Mesothelial cell of epicardium (in vitro differentiated cells): ENCODE measurements around the gene RBPJL. TPM values are rescaled to one million over a fixed set of nuclear protein-coding genes. Genes with fewer than 3 reads are reported as not detected.
A peak's percentile ranks its signal among the peaks of the same experiment; 100 is the strongest.

Source experiments
- DNase-seq, 2 experiments: peaks; one replicate each; pipeline ENCODE4 v3.0.0; 2021; ENCODE audit warnings: low spot score in 2 of 2; ENCODE audit not compliant: unreplicated experiment in 2 of 2
- H3K27ac Mint-ChIP-seq: 2 replicates; pipeline ENCODE4 v1.8.0; 2021; ENCODE audit warnings: mixed read lengths
- H3K27me3 Mint-ChIP-seq: 2 replicates; pipeline ENCODE4 v1.8.0; 2021; ENCODE audit warnings: low read depth, mixed read lengths
- H3K36me3 Mint-ChIP-seq: 2 replicates; pipeline ENCODE4 v1.8.0; 2021; ENCODE audit warnings: mixed read lengths
- H3K4me1 Mint-ChIP-seq: 2 replicates; pipeline ENCODE4 v1.8.0; 2021; ENCODE audit warnings: mixed read lengths
- H3K4me3 Mint-ChIP-seq: 2 replicates; pipeline ENCODE4 v1.8.0; 2021; ENCODE audit warnings: mild to moderate bottlenecking, moderate library complexity, mixed read lengths
- H3K9me3 Mint-ChIP-seq: 2 replicates; pipeline ENCODE4 v1.8.0; 2021; ENCODE audit warnings: mixed read lengths
- total RNA-seq: library from RNA; stranded (reverse); gene quantifications from 3 replicates; pipeline ENCODE4 v1.2.1, GENCODE V29; 2021
- TF ChIP-seq, protein P1 (sequence below): fragments of 200-600 bp; sonication (generic); IDR thresholded peaks from one replicate; pipeline ENCODE4 v1.5.0; 2021; ENCODE audit warnings: antibody characterized with exemption; ENCODE audit not compliant: unreplicated experiment

The RBPJL gene
- total RNA-seq, 1 donor from 2014 or later, result not detected

DNA sequence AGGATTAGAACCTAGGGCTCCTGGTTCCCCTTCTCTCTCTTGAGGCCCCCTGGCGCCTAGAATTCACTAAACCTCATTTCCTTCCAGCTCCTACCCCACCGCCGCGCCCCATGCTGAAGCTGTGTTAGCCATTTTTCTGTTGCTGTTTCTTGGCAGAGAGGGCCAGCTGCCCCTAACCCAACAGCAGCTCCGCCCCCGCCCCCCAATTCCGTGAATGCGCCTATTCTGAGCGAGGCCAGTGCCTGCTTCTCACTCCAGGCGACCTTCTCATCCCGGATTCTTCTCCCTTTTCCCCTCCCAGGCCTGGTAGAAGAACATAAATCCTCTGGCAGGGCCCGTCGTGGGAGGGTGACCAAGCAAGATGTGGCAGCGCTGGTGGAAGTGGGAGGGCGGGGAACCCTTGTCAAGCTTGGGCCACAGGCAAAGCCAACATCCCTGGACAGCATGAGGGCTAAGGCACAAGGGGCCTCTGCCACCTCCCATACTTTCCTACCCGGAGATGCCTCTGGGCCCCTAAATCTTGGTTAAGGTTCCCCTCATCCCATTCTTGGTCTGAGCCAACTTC lies 518 bp downstream of the RBPJL start:
- no peaks in the 10 kb centered on the region for H3K9me3 Mint-ChIP-seq
- DNase-seq, result no peak
- no peak overlapping the region for H3K27ac Mint-ChIP-seq
- H3K27me3 Mint-ChIP-seq, result peaks cover 33% of the 10 kb centered on the region
- TF ChIP-seq, protein P1, sequence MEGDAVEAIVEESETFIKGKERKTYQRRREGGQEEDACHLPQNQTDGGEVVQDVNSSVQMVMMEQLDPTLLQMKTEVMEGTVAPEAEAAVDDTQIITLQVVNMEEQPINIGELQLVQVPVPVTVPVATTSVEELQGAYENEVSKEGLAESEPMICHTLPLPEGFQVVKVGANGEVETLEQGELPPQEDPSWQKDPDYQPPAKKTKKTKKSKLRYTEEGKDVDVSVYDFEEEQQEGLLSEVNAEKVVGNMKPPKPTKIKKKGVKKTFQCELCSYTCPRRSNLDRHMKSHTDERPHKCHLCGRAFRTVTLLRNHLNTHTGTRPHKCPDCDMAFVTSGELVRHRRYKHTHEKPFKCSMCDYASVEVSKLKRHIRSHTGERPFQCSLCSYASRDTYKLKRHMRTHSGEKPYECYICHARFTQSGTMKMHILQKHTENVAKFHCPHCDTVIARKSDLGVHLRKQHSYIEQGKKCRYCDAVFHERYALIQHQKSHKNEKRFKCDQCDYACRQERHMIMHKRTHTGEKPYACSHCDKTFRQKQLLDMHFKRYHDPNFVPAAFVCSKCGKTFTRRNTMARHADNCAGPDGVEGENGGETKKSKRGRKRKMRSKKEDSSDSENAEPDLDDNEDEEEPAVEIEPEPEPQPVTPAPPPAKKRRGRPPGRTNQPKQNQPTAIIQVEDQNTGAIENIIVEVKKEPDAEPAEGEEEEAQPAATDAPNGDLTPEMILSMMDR, result no peak
- no peaks in the 10 kb centered on the region for H3K4me1 Mint-ChIP-seq
- H3K36me3 Mint-ChIP-seq, result no peaks in the 10 kb centered on the region
- H3K4me3 Mint-ChIP-seq, result no peak overlapping the region

DNA sequence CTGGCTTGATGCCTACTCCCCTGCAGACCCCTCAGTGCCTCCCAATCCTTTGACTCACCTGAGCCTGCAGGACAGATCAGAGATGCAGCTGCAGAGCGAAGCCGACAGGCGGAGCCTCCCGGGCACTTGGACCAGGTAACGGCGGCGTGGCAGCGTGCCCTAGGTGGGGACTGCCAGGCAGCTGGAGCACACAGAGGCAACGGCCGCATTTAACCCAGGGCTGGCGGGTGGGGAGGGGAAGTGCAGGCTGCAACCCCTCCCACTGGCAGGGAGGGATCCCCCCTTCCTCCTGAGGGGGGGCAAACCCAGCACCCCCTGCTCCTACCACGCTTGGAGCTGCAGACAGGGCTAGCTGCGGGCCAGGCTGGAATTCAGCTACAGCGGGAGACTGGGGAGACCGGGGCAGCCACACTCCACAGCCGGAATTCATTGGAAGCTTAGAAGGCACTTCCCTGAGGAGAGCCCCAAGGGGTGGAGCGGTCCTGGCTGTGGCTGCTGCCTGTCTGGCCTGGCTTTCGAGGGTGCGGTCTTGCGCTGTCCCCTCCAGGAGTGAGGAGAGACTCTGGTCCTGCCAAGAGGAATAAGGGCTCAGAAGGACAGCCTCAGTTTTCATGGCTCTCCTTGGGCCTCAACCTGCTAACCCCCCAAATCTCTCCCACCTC lies 1.6 kb downstream of the RBPJL start, which contains the start of gene MATN4:
MATN4 (minus strand) TSS at position 183 of the 662 bp plus-strand sequence. CDS start 2,717 bp downstream, outside the sequence.
- Mint-ChIP-seq H3K27me3 (peaks cover 36% of the 10 kb centered on the region), H3K4me3 (no peak within 1 kb of the TSS)

DNA sequence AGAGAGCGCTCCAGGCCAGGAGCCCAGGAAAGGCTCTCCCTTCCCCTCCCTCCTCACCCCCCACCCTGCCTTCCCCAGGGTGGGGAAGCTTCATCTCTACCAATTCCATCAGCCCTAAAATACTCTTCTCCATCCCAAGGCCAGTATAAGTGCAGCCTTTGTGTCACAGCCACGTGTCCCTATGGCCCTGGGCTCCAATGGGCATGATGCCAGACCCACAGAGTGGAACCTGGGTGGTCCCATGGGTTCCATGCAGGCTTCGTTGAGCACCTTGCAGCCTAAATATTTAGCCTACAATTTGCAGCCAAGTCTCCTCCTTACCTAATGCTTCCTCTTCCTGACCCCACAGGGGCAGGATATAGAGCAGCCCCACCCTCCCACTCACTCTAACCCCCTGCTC lies 2.4 kb downstream of the RBPJL start:
- Mint-ChIP-seq H3K36me3 (no peaks in the 10 kb centered on the region), H3K27me3 (peaks cover 36% of the 10 kb centered on the region), H3K27ac (no peak overlapping the region), H3K4me3 (no peak overlapping the region), H3K9me3 (no peaks in the 10 kb centered on the region), H3K4me1 (no peaks in the 10 kb centered on the region)
- DNase-seq, result no peak
- TF ChIP-seq, protein P1, result no peak

More for the DNA sequence above, 1.6 kb downstream of the RBPJL start, which contains the start of gene MATN4:
- Mint-ChIP-seq H3K9me3 (no peaks in the 10 kb centered on the region), H3K4me1 (no peaks in the 10 kb centered on the region), H3K27ac (no peak within 1 kb of the TSS), H3K36me3 (no peaks in the 10 kb centered on the region)
- DNase-seq, result no peak
- TF ChIP-seq, protein P1, result no peak

DNA sequence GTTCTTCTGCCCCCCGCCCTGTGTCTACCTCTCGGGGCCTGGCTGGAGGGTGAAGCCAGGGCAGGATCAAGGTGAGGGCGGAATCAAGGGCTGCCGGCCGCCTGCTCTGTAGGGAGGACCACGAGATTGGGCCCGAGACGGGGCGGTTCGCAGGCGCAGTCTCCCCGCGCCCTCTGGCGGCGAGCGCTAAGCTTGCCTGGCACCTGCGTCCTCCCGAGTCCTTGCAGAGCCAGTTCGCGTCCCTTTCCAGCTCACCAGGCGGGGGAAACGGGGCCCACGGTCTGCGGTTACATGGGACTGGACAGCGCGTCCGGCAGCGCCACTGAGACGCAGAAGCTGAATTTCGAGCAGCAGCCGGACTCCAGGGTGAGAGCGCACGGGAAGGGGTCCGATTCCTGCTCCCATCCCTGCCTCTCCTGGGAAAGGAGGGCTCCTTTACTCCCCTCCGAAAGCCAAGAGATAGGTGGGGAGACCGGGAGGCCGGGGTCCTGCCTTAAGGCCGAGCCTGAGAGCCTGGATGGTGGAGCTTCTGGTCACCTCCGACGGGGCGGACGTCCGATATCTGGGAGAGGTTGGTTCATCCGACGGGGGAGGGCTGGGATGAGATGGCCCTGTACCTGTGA lies 5.1 kb downstream of the RBPJL start:
- Mint-ChIP-seq H3K27me3 (peaks cover 24% of the 10 kb centered on the region), H3K4me3 (no peak overlapping the region), H3K4me1 (no peaks in the 10 kb centered on the region), H3K27ac (no peak overlapping the region), H3K9me3 (no peaks in the 10 kb centered on the region), H3K36me3 (no peaks in the 10 kb centered on the region)
- DNase-seq, result peak; percentile 38 to 70
- TF ChIP-seq, protein P1, result peak; percentile 78

DNA sequence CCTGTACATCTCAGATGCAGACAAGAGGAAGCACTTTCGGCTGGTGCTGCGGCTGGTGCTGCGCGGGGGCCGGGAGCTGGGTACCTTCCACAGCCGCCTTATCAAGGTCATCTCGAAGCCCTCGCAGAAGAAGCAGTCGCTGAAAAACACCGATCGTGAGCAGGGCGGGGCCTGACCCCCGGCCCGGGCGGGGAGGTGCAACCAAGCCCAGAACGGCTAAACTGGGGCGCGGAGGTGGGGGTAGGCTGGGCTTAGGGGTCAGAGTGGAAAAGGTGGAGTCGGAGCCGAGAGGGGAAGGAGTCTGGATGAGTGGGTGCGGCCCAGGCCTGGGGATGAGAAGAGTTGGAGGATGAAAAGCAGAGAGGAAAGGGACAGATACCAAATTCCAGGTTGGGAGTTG lies 5.6 kb downstream of the RBPJL start:
- Mint-ChIP-seq H3K36me3 (no peaks in the 10 kb centered on the region), H3K27me3 (peaks cover 24% of the 10 kb centered on the region), H3K4me1 (no peaks in the 10 kb centered on the region), H3K27ac (no peak overlapping the region), H3K4me3 (no peak overlapping the region), H3K9me3 (no peaks in the 10 kb centered on the region)
- TF ChIP-seq, protein P1, result no peak
- DNase-seq, result no peak
